Type B pancreatic cell (in vitro differentiated cells): ENCODE data around the gene TCF23. TPM values are rescaled to one million over a fixed set of nuclear protein-coding genes. Genes with fewer than 3 reads are reported as not detected.

ENCODE experiments used
- DNase-seq: peaks from one replicate; pipeline ENCODE4 v3.0.0; 2021; ENCODE audit warnings: mixed read lengths; ENCODE audit not compliant: unreplicated experiment; ENCODE audit errors: extremely low spot score
- H3K27ac Mint-ChIP-seq: 2 replicates; pipeline ENCODE4 v1.8.0; 2021; ENCODE audit warnings: mild to moderate bottlenecking, mixed read lengths
- H3K27me3 Mint-ChIP-seq: 2 replicates; pipeline ENCODE4 v1.8.0; 2021; ENCODE audit warnings: mixed read lengths
- H3K36me3 Mint-ChIP-seq: 2 replicates; pipeline ENCODE4 v1.8.0; 2021; ENCODE audit warnings: mixed read lengths
- H3K4me1 Mint-ChIP-seq: one replicate; pipeline ENCODE4 v1.8.0; 2021; ENCODE audit warnings: mixed read lengths; ENCODE audit not compliant: unreplicated experiment
- H3K4me3 Mint-ChIP-seq: 2 replicates; pipeline ENCODE4 v1.8.0; 2021; ENCODE audit warnings: mild to moderate bottlenecking, mixed read lengths
- H3K9me3 Mint-ChIP-seq: 2 replicates; pipeline ENCODE4 v1.8.0; 2021; ENCODE audit warnings: mixed read lengths
- total RNA-seq: library from RNA; stranded (reverse); gene quantifications from 2 replicates; pipeline ENCODE4 v1.2.1, GENCODE V29; 2021; ENCODE audit warnings: low replicate concordance
- TF ChIP-seq, protein P1 (sequence below): fragments of 200-600 bp; sonication (generic); conservative IDR thresholded peaks from 2 replicates; pipeline ENCODE4 v1.5.0; 2021; ENCODE audit warnings: antibody characterized with exemption, mild to moderate bottlenecking

Gene TCF23
- total RNA-seq, 1 donor from 2014 or later, result not detected

DNA sequence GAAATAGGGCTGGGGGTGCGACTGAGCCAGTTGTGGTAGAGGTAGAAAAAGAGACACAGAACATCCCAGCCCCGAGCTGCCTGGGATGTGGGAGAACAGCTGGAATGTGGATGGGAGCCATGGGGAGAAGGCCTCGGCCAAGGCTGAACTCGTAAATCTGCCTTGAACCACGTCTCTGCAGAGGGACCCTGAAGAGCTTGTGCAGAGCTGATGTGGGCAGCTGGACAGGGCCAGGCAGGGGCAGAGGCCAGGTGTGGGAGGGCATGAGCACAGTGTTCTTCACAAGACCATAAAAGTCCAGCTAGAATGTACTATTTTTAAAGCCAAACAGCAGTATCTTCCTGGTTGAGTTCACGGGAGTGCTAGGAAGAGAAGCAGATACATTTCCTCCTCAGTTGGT, 5.7 kb downstream of the TCF23 start:
- Mint-ChIP-seq H3K9me3 (no peaks in the 10 kb centered on the region), H3K27ac (no peak overlapping the region), H3K4me3 (no peak overlapping the region), H3K36me3 (no peaks in the 10 kb centered on the region), H3K4me1 (no peaks in the 10 kb centered on the region), H3K27me3 (no peaks in the 10 kb centered on the region)
- no peak for DNase-seq
- TF ChIP-seq, protein P1, sequence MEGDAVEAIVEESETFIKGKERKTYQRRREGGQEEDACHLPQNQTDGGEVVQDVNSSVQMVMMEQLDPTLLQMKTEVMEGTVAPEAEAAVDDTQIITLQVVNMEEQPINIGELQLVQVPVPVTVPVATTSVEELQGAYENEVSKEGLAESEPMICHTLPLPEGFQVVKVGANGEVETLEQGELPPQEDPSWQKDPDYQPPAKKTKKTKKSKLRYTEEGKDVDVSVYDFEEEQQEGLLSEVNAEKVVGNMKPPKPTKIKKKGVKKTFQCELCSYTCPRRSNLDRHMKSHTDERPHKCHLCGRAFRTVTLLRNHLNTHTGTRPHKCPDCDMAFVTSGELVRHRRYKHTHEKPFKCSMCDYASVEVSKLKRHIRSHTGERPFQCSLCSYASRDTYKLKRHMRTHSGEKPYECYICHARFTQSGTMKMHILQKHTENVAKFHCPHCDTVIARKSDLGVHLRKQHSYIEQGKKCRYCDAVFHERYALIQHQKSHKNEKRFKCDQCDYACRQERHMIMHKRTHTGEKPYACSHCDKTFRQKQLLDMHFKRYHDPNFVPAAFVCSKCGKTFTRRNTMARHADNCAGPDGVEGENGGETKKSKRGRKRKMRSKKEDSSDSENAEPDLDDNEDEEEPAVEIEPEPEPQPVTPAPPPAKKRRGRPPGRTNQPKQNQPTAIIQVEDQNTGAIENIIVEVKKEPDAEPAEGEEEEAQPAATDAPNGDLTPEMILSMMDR, result no peak

DNA sequence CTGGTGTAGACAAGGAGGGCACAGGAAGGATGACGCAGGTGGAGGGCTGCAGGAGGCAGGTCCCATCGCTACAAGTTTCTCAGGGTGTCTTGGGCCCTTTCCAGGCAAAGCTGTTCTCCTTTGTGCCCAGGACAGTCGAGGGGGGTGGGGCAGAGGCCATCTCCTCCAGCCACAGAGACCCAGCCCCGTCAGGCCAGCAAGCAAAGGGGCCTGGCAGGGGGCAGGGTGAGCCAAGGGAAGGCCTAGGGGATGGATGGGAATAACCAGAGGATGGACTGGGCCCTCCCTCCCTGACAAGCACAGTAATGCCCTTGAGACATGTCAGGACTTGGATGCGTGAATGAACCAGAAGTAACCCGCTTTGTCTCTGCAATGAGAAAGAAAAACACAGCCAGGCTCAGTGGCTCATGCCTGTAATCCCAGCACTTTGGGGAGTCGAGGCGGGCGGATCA, 6.3 kb downstream of the TCF23 start:
- H3K4me1 Mint-ChIP-seq, result no peaks in the 10 kb centered on the region
- H3K4me3 Mint-ChIP-seq, result no peak overlapping the region
- DNase-seq, result no peak
- no peaks in the 10 kb centered on the region for H3K36me3 Mint-ChIP-seq
- H3K9me3 Mint-ChIP-seq, result no peaks in the 10 kb centered on the region
- H3K27me3 Mint-ChIP-seq, result no peaks in the 10 kb centered on the region
- TF ChIP-seq, protein P1, result no peak
- H3K27ac Mint-ChIP-seq, result no peak overlapping the region

GRCh38 chr2:27158468-27158867, 9.7 kb downstream of the TCF23 start:
- TF ChIP-seq, protein P1, result no peak
- H3K27ac Mint-ChIP-seq, result no peak overlapping the region
- no peaks in the 10 kb centered on the region for H3K9me3 Mint-ChIP-seq

GRCh38 chr2:27159271-27159670, 10.5 kb downstream of the TCF23 start:
- H3K27me3 Mint-ChIP-seq, result no peaks in the 10 kb centered on the region
- no peaks in the 10 kb centered on the region for H3K4me1 Mint-ChIP-seq
- H3K27ac Mint-ChIP-seq, result no peak overlapping the region
- no peak overlapping the region for H3K4me3 Mint-ChIP-seq
- H3K9me3 Mint-ChIP-seq, result no peaks in the 10 kb centered on the region
- TF ChIP-seq, protein P1, result no peak
- no peaks in the 10 kb centered on the region for H3K36me3 Mint-ChIP-seq
- DNase-seq, result no peak

More at GRCh38 chr2:27158468-27158867, 9.7 kb downstream of the TCF23 start:
- no peak overlapping the region for H3K4me3 Mint-ChIP-seq
- no peaks in the 10 kb centered on the region for H3K36me3 Mint-ChIP-seq
- no peaks in the 10 kb centered on the region for H3K27me3 Mint-ChIP-seq
- DNase-seq, result no peak
- no peaks in the 10 kb centered on the region for H3K4me1 Mint-ChIP-seq

DNA sequence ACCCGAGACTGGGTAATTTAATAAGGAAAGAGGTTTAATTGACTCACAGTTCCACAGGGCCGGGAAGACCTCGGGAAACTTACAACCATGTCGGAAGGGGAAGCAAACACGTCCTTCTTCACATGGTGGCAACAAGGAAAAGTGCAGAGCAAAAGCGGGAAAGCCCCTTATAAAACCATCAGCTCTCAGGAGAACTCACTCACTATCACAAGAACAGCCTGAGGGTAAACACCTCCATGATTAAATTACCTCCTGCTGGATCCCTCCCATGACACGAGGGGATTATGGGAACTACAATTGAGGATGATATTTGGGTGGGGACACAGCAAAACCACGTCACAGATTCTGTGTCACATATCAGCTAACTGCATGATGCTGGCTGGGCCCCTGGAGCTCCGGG, 11.4 kb downstream of the TCF23 start:
- DNase-seq, result no peak
- Mint-ChIP-seq H3K27ac (no peak overlapping the region), H3K9me3 (no peaks in the 10 kb centered on the region), H3K4me1 (no peaks in the 10 kb centered on the region), H3K27me3 (no peaks in the 10 kb centered on the region), H3K36me3 (no peaks in the 10 kb centered on the region), H3K4me3 (no peak overlapping the region)
- TF ChIP-seq, protein P1, result no peak
